ENCODE data around the gene PNMA6A.
"Not testable (repeated sequence)": the region's sequence is repeated elsewhere in the genome, so short reads cannot be mapped to it uniquely, and the experiment has no call there.

The PNMA6A gene

DNA sequence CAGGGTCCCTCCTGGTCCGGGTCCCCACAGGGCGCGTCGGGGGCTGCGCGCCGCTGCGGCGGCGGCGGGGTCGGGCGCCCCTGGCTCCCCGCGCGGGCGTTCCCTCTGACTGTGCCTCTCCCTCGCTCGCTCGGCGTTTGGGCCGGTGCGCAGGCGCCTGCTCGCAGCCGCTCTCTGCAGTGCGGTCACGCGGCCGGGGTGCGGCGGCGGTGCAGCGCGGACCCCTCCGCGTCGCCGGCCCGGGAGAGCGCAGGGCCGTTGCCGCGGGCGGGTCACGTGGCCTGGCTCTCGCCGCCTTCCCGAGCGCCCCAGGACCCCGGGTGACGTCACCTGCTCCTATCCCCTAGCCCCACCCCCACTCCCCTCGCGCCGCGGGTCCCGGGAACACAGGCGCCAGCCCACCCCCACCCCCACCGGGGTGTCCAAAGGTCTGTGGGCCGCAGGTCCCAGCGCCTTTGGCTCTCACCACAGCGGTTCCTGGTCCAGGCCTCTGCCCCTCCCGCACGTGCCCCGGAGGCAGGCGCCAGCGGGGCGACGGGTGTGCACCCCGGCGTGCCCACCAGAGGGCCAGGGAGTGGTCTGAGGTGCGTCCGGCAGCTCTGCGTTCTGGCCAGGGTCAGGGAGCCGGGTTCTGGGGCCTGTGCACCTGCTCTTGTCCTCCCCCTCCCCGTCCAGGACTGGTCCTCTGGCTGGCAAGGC lies 5.3 kb downstream of the PNMA6A start:
- not testable (repeated sequence) for DNase-seq

DNA sequence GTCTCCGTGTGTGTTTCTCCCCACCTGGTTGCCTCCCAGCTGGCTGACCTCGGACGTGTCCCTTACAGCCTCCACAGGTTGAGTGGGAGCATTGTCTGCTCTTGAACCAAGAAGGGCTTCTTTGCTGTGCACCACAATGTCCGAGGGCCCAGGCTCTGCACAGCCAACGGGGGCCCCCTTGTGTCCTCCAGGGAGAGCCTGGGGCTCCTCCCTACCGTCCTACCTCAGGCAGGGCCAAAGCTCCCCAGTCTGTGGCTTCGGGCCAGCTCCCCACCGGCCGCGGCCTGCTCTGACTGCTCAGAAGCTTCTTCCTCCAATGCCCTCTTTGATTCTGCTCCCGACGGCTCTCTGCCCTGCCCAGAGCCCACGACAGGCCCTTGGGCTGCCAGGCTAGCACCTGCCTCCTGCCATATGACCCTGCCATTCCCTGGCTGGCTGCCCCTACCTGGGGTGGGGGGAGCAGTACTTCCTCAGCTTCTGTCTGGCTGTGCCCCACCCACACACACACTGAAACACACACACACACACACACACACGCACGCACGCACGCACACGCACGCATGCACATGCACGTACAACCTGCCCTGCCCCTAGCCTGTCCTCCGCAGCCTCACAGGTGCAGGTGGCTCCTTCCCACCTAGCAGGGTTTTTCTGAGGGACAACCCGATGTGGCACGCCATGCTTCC lies 11.1 kb downstream of the PNMA6A start:
- DNase-seq = not testable (repeated sequence)

DNA sequence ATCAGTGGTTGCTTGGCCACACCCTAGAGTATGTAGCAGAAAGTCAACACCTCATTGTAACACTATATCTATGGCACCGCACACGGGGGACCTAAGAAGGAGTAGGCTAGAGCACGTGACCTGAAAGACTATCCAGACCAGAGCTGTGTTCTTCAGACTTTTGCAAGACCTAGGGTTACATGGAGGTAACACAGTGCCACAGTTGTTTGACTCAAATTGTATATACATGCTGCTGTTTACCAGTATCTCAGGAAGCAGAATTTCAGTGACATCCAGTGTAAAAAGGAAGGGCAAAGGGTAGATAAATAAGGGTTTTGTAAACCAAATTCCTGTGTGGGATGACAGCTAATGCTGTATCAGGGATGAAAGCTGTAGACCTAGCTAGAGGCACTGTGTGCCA lies 30.2 kb downstream of the PNMA6A start:
- DNase-seq = no peak

DNA sequence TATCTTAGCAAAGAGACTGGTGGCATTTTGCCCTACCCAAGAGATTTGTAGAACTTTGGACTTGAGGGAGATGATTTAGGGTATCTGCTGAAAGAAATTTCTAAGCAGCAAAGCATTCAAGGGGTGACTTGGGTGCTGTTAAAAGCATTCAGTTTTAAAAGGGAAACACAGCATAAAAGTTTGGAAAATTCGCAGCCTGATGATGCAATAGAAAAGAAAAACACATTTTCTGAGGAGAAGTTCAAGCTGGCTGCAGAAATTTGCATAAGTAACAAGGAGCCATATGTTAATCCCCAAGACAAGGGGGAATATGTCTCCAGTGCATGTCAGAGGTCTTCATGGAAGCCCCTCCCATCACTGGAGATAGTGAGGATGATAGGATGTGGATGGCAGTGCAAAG lies 32.7 kb downstream of the PNMA6A start:
- not testable (repeated sequence) for DNase-seq

DNA sequence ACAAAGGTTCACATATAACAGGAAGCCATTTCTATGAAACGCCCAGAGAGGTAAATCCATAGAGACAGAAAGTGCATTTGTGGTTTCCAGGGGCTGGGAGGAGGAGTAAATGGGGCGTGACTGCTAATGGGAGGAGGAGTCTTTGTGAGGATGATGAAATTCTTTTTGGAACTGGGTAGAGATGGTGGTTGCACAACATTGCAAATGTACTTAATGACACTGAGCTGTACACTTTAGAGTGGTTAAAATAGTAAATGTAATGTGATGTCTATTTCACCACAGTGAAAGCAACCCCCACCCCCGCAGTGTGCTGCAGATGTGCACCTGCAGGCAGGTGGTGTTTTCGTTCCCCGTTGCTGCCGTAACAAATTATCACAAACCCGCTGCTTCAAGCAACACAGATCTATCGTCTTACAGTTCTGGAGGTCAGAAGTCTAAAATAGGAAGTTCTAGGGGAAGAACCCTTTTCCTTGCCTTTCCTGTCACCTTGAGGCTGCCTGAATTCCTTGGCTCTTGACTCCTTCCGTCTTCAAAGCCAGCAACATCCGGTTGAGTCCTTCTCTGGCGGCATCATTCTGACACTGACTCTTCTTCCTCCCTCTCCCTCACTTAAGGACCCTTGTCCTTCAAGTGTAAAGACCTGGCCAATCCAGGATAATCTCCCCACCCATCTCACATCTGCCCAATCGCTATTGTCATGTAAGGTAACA lies 34.0 kb downstream of the PNMA6A start:
- not testable (repeated sequence) for DNase-seq

DNA sequence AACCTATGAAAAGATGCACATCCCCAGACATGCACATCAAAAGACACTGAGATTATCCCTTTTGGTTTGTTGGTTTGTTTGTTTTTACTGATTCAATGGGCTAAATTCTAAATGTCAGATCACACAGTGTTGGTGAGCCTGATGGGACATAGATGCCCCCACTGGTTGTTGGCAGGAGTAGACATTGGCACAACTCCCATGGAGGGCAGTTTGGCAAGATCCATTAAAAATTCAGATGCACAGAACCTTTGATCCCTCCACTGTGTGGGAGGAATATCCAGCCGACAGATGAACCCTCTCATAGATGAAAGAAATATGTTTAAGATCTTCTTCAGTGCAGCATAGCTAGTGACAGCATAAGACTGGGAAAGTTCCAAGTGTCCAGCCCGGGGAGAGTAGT lies 38.5 kb downstream of the PNMA6A start:
- not testable (repeated sequence) for DNase-seq

DNA sequence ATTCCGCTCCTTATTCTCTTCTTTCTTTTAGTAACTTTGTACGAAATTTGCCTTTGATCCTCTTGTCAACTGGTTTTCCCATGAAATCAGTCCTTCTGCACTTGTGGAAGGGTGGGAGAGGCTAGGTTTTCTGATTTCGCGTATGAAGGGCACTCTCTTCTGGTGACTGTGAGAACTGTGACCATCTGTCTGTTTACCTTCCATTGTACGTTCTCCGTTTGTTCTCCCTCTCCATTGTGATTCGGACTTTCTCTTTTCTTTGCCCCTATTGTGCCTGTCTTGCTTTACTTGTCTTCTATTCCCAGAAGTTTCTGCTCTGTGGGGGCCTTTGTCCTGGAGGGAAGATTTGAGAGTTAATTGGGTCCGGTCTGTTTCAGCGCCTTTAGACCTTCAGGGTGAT lies 41.6 kb downstream of the PNMA6A start:
- not testable (repeated sequence) for DNase-seq

DNA sequence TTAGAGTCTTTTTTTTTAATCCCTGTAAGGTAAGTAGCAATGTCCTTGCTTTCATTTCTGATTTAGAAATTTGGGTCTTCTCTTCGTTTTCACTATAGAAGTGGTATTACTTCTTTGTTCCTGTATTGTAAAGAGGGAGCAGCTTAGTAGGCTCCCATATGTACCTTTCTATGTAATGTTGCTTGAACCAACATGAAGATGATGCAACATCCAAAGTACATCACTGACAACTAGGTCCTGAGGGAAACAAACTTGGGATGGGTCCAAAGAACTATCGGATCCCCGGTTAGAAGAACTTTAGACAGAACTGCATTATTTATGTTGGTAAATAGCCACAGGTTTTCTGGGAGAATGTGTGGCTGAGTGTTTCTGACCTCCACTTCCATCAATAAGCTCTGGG lies 45.5 kb downstream of the PNMA6A start:
- DNase-seq = not testable (repeated sequence)

DNA sequence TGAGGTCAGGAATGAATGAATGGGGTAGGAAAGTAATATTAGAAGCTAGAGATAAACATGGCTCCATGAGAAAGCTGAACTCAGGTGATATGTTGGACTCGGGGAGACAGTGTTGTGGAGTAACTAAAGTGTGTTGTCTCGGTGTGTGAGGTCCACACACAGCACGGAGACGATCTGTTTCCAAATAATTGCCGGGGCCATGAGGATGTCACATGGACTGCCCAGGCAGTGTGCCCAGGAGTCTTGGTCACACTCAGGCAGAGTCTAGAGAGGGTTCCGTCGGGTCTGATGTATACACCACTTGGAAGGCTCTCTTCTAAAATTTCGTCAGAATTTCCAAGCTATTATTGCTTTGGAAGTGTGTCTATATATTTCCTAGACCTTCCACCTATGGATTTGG lies 48.0 kb downstream of the PNMA6A start:
- DNase-seq = not testable (repeated sequence)

DNA sequence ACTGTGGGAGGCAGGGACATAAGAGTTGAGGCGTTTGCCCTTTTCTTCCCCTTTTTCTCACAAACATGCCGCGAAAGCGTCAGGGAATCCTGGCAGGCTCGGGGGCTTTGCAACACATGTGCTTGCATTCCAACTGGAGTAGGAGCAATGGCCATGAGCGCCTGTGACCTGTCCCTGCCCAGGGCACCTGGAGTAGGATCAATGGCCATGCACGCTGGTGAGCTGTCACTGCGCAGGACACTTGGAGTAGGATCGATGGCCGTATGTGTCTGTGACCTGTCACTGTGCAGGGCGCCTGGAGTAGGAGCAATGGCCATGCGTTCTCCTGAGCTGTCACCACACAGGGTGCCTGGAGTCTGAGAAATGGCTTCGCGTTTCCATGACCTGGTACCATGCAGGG lies 51.2 kb downstream of the PNMA6A start:
- DNase-seq = not testable (repeated sequence)
